HG03159 (cell line): Measurements from ENCODE around the gene ZBTB7B.

Source experiments
- ATAC-seq: cut with Tn5 transposase; IDR thresholded peaks from one replicate; pipeline ENCODE4 v1.9.1; 2021; ENCODE audit warnings: mild to moderate bottlenecking, moderate library complexity; ENCODE audit not compliant: unreplicated experiment

ZBTB7B gene

GRCh38 chr1:155014709-155015508, 12.3 kb downstream of the ZBTB7B start:
- no peak for ATAC-seq

- ATAC-seq = no peak
Measured at GRCh38 chr1:155015527-155016230, 13.1 kb downstream of the ZBTB7B start.

GRCh38 chr1:155016231-155016831, 13.7 kb downstream of the ZBTB7B start:
- no peak for ATAC-seq

GRCh38 chr1:155017041-155017945, 14.7 kb downstream of the ZBTB7B start:
- ATAC-seq = peak; percentile 70

GRCh38 chr1:155017946-155018316, 15.3 kb downstream of the ZBTB7B start:
- ATAC-seq = peak; percentile 8

GRCh38 chr1:155018617-155019348, 16.2 kb downstream of the ZBTB7B start:
- ATAC-seq = no peak

GRCh38 chr1:155019377-155020245, 17.0 kb downstream of the ZBTB7B start:
- no peak for ATAC-seq

- ATAC-seq = no peak
Measured at GRCh38 chr1:155022136-155022926, 19.7 kb downstream of the ZBTB7B start.

- no peak for ATAC-seq
Measured at GRCh38 chr1:155022927-155023236, 20.3 kb downstream of the ZBTB7B start.

- no peak for ATAC-seq
Measured at GRCh38 chr1:155023627-155024026, 21.0 kb downstream of the ZBTB7B start.

GRCh38 chr1:155024315-155024714, 21.7 kb downstream of the ZBTB7B start:
- ATAC-seq = no peak

- ATAC-seq = no peak
Measured at GRCh38 chr1:155026154-155026553, 23.6 kb downstream of the ZBTB7B start.

- no peak for ATAC-seq
Measured at GRCh38 chr1:155026588-155026987, 24.0 kb downstream of the ZBTB7B start.

- ATAC-seq = no peak
Measured at GRCh38 chr1:155029513-155030242, 27.1 kb downstream of the ZBTB7B start.

- ATAC-seq = no peak
Measured at GRCh38 chr1:155030243-155030795, 27.7 kb downstream of the ZBTB7B start.

GRCh38 chr1:155030899-155031298, 28.3 kb downstream of the ZBTB7B start:
- ATAC-seq = no peak

GRCh38 chr1:155032886-155033285, 30.3 kb downstream of the ZBTB7B start:
- ATAC-seq = no peak

- ATAC-seq = no peak
Measured at GRCh38 chr1:155033524-155033923, 30.9 kb downstream of the ZBTB7B start, which contains the start of the genes DCST1 and DCST2. Gene DCST1 (plus strand): TSS chr1:155033824. CDS start chr1:155034037, 213 bp downstream. Gene DCST2 (minus strand): TSS chr1:155033781. CDS start chr1:155033701, 80 bp downstream.
